ENCODE data around the gene DOCK7. TPM values are rescaled to one million over a fixed set of nuclear protein-coding genes. Genes with fewer than 3 reads are reported as not detected.

DOCK7 gene
- total and polyA plus RNA-seq, 2 of the 8 experiments (the other 6 are each of a cell fraction or from before 2014, with no cell fraction given) = 10.2 to 33.7 TPM

- Histone ChIP-seq H2BK20ac (ENCODE audit: low read length) (no peak overlapping the region), H3K4me2 (ENCODE audit: insufficient read depth in 1 of 2, low read depth in 2 of 2, low read length in 2 of 2) (peak overlapping the region in 1 of 2 experiments; percentile 3; a peak in 2 of 4 replicates), H3K14ac (ENCODE audit: insufficient read length) (no peak overlapping the region), H3K23me2 (ENCODE audit: low read depth, low read length) (no peaks in the 10 kb centered on the region), H3K27me3 (replicated peaks in 1 of 4; ENCODE audit: control insufficient read depth in 3 of 4, extremely low read depth in 1 of 4, insufficient read depth in 3 of 4, low read length in 3 of 4) (no peaks in the 10 kb centered on the region), H3K4ac (replicated peaks; ENCODE audit: insufficient read length, low read depth, low read length) (no peak overlapping the region), H2AFZ (ENCODE audit: low read length) (no peak overlapping the region), H4K20me1 (replicated peaks in 1 of 2; ENCODE audit: control insufficient read depth in 1 of 2, insufficient read depth in 2 of 2, low read length in 2 of 2) (no peaks in the 10 kb centered on the region), H3K56ac (replicated peaks; ENCODE audit: insufficient read length, low read depth, low read length) (no peak overlapping the region), H3K18ac (ENCODE audit: extremely low read depth, low read length) (no peak overlapping the region), H2AK5ac (ENCODE audit: low read depth, low read length) (no peak overlapping the region), H3K9me3 (ENCODE audit: insufficient read depth in 2 of 2, low read depth in 1 of 2, low read length in 1 of 2) (no peaks in the 10 kb centered on the region), H3K23ac (ENCODE audit: insufficient read length) (no peak overlapping the region), H2BK12ac (ENCODE audit: low read depth, low read length) (no peak overlapping the region), H3K36me3 (ENCODE audit: control insufficient read depth in 2 of 4, insufficient read depth in 4 of 4, low read length in 3 of 4) (no peaks in the 10 kb centered on the region; a peak in 1 of 8 replicates), H4K91ac (replicated peaks; ENCODE audit: insufficient read length, low read length) (no peak overlapping the region), H3K79me2 (ENCODE audit: control insufficient read depth in 1 of 2, insufficient read depth in 2 of 2, low read length in 2 of 2) (no peaks in the 10 kb centered on the region), H3K4me1 (replicated peaks in 1 of 4; ENCODE audit: control insufficient read depth in 3 of 4, insufficient read depth in 4 of 4, low read length in 3 of 4) (peaks cover 0 to 3% (median 0%) of the 10 kb centered on the region in 4 experiments; a peak in 3 of 7 replicates), H2BK15ac (ENCODE audit: low read length) (no peak overlapping the region), H3K4me3 (ENCODE audit: extremely low read depth in 1 of 4, insufficient read depth in 2 of 4, low read depth in 3 of 4, low read length in 4 of 4) (no peak overlapping the region), H2BK120ac (replicated peaks; ENCODE audit: low read depth, low read length) (no peak overlapping the region), H2BK5ac (ENCODE audit: low read depth, low read length) (no peak overlapping the region), H4K5ac (ENCODE audit: insufficient read length, low read depth, low read length) (no peak overlapping the region), H3K9ac (replicated peaks in 1 of 4; ENCODE audit: extremely low read depth in 1 of 4, low read depth in 3 of 4, low read length in 3 of 4) (no peak overlapping the region), H3K79me1 (ENCODE audit: low read depth, low read length) (no peaks in the 10 kb centered on the region), H4K8ac (ENCODE audit: extremely low read depth, insufficient read depth, low read length) (no peak overlapping the region), H3K27ac (ENCODE audit: low read depth, low read length) (no peak overlapping the region)
- TF ChIP-seq MAFK (IDR thresholded peaks at IDR 0.05; ENCODE audit: low read depth, low read length) = no peak
- no peak for TF ChIP-seq RAD21 (IDR thresholded peaks at IDR 0.05 in 1 of 2, conservative IDR thresholded peaks at IDR 0.05 in 1 of 2; ENCODE audit: low read depth in 2 of 2, low read length in 2 of 2)
- TF ChIP-seq SP1 (IDR thresholded peaks at IDR 0.05; ENCODE audit: low read depth, low read length) = no peak
- TF ChIP-seq TAF1 (IDR thresholded peaks at IDR 0.05; ENCODE audit: low read depth, low read length) = no peak
- no peak for TF ChIP-seq E2F6 (IDR thresholded peaks at IDR 0.05)
- TF ChIP-seq NANOG (IDR thresholded peaks at IDR 0.05; ENCODE audit: insufficient read depth, low read depth, low read length, poor library complexity, severe bottlenecking) = peak; percentile 42
- ChIA-PET CTCF (ENCODE audit: partially characterized antibody) (interaction anchor here (1.4 kb wide), 1 partner anchor 19 kb away, joined by 4 read pairs; no protein-coding TSS in a partner anchor), POLR2A (ENCODE audit: partially characterized antibody) (no interaction called here)
- 49% methylated on average over 2 of the region's 2 CpGs; no CpG with 5 or more reads in 1 of the 2 experiments for WGBS, 2 experiments (ENCODE audit: extremely low coverage in 1 of 2, insufficient coverage in 1 of 2, insufficient read length in 1 of 2, insufficient replicate concordance in 2 of 2, low coverage in 1 of 2, low lambda C conversion rate in 2 of 2, missing lambda C conversion rate in 1 of 2)
- DNase-seq (ENCODE audit: low read depth in 1 of 2, low spot score in 2 of 2) (no peak), FAIRE-seq (no peak)
Measured at GRCh38 chr1:62487956-62488355, 200.2 kb downstream of the DOCK7 start.

Measured in H1 (cell line).